CD4-positive, alpha-beta T cell treated with Interleukin-10 for 1 hour (primary cell): ENCODE results near the gene SLC22A14.
"Not testable (repeated sequence)": the region's sequence is repeated elsewhere in the genome, so short reads cannot be mapped to it uniquely, and the experiment has no call there.

Experiments used
- DNase-seq: peaks from one replicate; pipeline ENCODE4 v3.0.0-alpha.2; 2020

The SLC22A14 gene

GRCh38 chr3:38314764-38315487 lies 32.8 kb downstream of the SLC22A14 start:
- DNase-seq, result no peak

- DNase-seq, result no peak
Observed at GRCh38 chr3:38315488-38316230, 33.6 kb downstream of the SLC22A14 start.

- DNase-seq, result no peak
Observed at GRCh38 chr3:38316356-38317191, 34.5 kb downstream of the SLC22A14 start.

GRCh38 chr3:38317192-38317759 lies 35.2 kb downstream of the SLC22A14 start:
- DNase-seq, result no peak

- DNase-seq, result no peak
Observed at GRCh38 chr3:38318766-38319671, 36.9 kb downstream of the SLC22A14 start.

- not testable (repeated sequence) for DNase-seq
Observed at GRCh38 chr3:38320638-38321037, 38.5 kb downstream of the SLC22A14 start.

GRCh38 chr3:38323060-38323459 lies 41.0 kb downstream of the SLC22A14 start:
- no peak for DNase-seq

GRCh38 chr3:38325256-38325655 lies 43.2 kb downstream of the SLC22A14 start:
- DNase-seq, result no peak

GRCh38 chr3:38327335-38328009 lies 45.4 kb downstream of the SLC22A14 start:
- no peak for DNase-seq

GRCh38 chr3:38331257-38332022 lies 49.3 kb downstream of the SLC22A14 start:
- no peak for DNase-seq

- no peak for DNase-seq
Observed at GRCh38 chr3:38332201-38332600, 50.1 kb downstream of the SLC22A14 start.

- no peak for DNase-seq
Observed at GRCh38 chr3:38334142-38335055, 52.3 kb downstream of the SLC22A14 start.

GRCh38 chr3:38335263-38335662 lies 53.2 kb downstream of the SLC22A14 start:
- no peak for DNase-seq

GRCh38 chr3:38337703-38338102 lies 55.6 kb downstream of the SLC22A14 start:
- no peak for DNase-seq

GRCh38 chr3:38343797-38344594 lies 61.9 kb downstream of the SLC22A14 start:
- DNase-seq, result no peak

- no peak for DNase-seq
Observed at GRCh38 chr3:38345879-38346586, 63.9 kb downstream of the SLC22A14 start.

GRCh38 chr3:38346587-38347410 lies 64.7 kb downstream of the SLC22A14 start, which contains the start of gene XYLB:
Gene XYLB, plus strand, starts transcription at chr3:38346785. Its CDS starts 84 bp downstream, at chr3:38346869.
- DNase-seq, result peak; percentile 75
